GM03348 (cell line): ENCODE data around the gene GRIN2C.
"Not testable (repeated sequence)": the region's sequence is repeated elsewhere in the genome, so short reads cannot be mapped to it uniquely, and the experiment has no call there.

Source experiments
- DNase-seq: peaks from one replicate; pipeline ENCODE4 v3.0.0; 2012; ENCODE audit warnings: low spot score

GRIN2C gene

GRCh38 chr17:74879308-74879707 lies 19.6 kb upstream of the GRIN2C start:
- DNase-seq, result no peak

GRCh38 chr17:74878658-74879057 lies 19.0 kb upstream of the GRIN2C start:
- DNase-seq, result no peak

GRCh38 chr17:74877592-74878548 lies 18.2 kb upstream of the GRIN2C start:
- DNase-seq, result no peak

- DNase-seq, result no peak
Observed at GRCh38 chr17:74875977-74876593, 16.4 kb upstream of the GRIN2C start.

GRCh38 chr17:74875155-74875976 lies 15.7 kb upstream of the GRIN2C start:
- DNase-seq, result no peak

GRCh38 chr17:74874615-74875037 lies 14.9 kb upstream of the GRIN2C start:
- no peak for DNase-seq

GRCh38 chr17:74873874-74874614 lies 14.4 kb upstream of the GRIN2C start:
- no peak for DNase-seq

- DNase-seq, result peak; percentile 100
Observed at GRCh38 chr17:74873037-74873873, 13.6 kb upstream of the GRIN2C start.

GRCh38 chr17:74872313-74873036 lies 12.8 kb upstream of the GRIN2C start, which contains the start of gene FDXR:
TSS of gene FDXR (minus strand) at chr17:74872994. CDS start at chr17:74872944, 50 bp downstream.
- no peak for DNase-seq

- DNase-seq, result no peak
Observed at GRCh38 chr17:74871356-74872076, 11.8 kb upstream of the GRIN2C start.

GRCh38 chr17:74870512-74870911 lies 10.8 kb upstream of the GRIN2C start:
- peak; percentile 67 for DNase-seq

GRCh38 chr17:74870028-74870427 lies 10.3 kb upstream of the GRIN2C start:
- DNase-seq, result not testable (repeated sequence)

GRCh38 chr17:74868908-74869255 lies 9.2 kb upstream of the GRIN2C start:
- no peak for DNase-seq

GRCh38 chr17:74868251-74868907 lies 8.7 kb upstream of the GRIN2C start:
- DNase-seq, result no peak

- DNase-seq, result no peak
Observed at GRCh38 chr17:74866198-74866835, 6.6 kb upstream of the GRIN2C start.

GRCh38 chr17:74865504-74866197 lies 6.0 kb upstream of the GRIN2C start:
- no peak for DNase-seq

- DNase-seq, result peak; percentile 87
Observed at GRCh38 chr17:74864866-74865395, 5.2 kb upstream of the GRIN2C start.
